NCI-H2196 (cell line): ENCODE data around the gene PGR.
"Not testable (repeated sequence)": the region's sequence is repeated elsewhere in the genome, so short reads cannot be mapped to it uniquely, and the experiment has no call there.

Experiments used
- DNase-seq: peaks from one replicate; lab custom pipeline; 2025; ENCODE audit not compliant: unreplicated experiment; lab: John Stamatoyannopoulos, UW

The PGR gene

DNA sequence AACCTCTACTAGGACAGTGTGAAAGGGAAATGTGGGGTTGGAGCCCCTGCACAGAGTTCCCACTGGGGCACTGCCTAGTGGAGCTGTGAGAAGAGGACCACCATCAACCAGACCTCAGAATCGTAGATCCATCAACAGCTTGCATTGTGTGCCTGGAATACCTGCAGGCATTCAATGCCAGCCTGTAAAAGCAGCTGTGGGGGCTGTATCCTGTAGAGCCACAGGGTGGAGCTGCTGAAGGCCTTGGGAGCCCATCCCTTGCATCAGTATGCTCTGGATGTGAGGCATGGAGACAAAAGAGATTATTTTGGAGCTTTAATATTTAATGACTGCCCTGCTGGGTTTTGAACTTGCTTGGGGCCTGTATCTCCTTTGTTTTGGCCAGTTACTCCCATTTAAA, 46.3 kb downstream of the PGR start:
- no peak for DNase-seq

DNA sequence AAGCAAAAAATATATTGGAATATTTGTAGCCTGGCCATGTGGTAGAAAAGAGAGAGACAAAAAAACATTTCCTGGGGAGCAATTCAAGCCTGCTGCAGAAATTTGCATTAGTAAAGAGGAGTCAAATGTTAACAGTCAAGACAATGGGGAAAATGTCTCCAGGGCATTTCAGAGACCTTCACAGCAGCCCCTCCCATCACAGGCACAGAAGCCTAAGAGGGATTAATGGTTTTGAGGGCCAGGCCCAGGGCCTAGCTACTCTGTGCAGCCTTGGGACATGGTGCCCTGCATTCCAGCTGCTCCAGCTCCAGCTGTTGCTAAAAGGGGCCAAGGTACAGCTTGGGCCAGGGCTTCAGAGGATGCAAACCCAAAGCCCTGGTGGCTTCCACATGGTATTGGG, 46.8 kb downstream of the PGR start:
- DNase-seq: no peak

DNA sequence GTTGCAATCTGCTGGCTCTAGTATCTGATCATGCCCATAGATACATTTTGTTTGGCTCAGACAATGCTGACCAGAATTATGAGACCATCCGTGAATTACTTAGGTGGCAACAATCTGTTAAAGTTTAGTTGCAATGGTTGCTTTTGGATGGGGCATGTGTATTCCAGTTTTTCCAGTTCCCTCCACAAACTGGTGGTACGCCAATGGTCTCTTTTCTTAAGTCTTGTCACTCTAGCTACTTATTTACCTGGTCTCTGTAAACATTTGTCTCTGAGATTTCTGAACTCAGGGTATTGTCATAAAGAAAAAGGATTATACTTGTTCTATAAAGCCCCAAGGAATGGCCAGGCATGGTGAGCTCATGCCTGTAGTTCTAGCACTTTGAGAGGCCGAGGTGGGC, 65.9 kb downstream of the PGR start:
- DNase-seq: no peak

DNA sequence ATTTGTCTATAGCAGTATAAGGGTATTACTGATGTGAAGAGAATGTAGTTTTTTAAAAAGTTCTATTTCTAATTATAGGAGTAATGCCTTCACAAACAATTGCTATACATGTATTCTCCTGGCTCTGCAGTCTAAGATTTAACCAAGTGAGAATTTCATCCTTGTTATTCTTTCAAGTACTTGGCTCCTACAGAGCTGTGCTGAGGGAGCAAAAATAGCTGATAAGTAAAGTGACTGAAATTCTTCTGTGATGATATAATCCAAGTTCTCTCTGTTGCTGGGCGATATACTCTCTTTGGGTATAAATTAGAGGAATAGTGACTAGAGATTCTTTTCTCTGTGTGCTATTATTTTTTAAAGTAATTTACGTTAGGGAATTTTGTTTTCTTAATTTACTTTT, 68.0 kb downstream of the PGR start:
- no peak for DNase-seq

DNA sequence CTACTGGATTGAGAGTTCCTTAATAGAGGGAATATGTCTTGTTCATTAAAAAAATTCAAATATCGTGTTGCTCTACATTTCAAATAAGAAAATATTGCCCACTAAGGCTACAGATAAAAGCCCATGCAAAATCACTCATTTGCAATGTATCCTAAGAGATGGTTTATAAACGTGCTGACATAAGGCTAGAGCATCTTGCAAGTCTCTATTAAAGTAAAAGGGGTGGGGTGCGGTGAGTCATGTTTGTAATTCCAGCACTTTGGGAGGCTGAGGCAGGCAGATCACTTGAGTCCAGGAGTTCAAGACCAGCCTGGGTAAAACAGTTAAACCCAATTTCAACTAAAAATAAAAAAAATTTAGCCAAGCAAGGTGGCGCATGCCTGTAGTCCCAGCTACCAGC, 70.3 kb downstream of the PGR start:
- no peak for DNase-seq

DNA sequence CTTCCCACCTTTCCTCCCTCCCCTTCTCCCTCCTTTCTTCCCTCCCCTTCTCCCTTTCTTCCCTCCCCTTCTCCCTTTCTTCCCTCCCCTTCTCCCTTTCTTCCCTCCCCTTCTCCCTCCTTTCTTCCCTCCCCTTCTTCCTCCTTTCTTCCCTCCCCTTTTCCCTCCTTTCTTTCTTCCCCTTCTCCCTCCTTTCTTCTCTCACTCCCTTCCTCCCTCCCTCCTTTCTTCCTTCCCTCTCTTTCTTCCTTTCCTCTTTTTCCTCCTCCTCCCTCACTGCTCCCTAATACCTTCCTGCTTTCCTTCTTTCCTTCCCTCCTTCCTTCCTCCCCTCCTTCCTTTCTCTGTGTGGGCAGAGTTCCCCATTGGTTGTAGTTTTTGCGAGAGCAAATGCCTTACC, 76.1 kb downstream of the PGR start:
- no peak for DNase-seq

DNA sequence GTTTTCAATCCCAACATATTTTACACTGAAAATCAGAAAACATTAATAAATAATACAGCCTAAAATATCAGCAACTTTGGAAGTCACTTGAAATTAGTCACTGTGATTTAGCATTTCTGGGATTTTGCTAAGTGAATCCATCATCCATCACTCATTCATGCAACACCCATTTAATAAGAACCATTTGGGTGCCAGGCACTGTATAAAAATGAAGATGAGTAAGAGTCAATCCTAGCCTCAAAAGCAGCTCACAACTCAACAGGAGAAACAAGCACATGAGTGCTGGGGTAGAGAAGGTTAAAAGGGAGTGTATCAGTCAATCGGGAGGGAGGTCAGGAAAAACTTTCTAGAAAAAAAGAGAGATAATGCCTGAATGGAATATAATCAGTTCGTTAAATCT, 77.9 kb downstream of the PGR start:
- DNase-seq: no peak

DNA sequence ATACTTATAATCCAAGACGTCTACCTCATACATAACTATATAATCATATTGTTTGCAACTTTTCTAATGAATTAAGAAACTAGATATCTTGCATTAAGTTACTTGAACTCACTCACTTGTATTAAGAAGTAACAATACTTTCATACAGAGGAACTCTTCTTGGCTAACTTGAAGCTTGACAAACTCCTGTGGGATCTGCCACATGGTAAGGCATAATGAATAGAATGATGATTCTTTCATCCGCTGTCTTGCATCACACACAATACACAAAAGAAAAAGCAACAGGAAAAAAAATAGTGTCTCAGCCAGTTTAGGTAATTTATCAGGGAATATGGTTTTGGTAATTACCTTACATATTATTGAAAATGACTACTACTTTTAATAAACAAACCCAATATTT, 79.8 kb downstream of the PGR start:
- no peak for DNase-seq

DNA sequence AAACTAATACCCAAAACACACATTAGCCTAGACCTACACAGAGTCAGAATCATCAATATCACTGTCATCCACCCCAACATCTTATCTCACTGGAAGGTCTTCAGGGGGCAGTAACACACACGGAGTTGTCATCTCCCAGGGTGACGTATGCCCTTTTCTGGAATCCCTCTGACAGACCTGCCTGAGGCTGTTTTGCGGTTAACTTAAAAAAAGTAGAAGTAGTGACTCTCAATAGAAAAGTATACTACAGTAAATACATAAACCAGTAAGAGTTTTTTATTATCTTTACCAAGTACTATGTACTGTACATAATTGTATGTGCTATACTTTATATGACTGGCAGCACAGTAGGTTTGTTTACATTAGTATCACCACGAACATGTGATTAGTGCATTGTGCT, 80.5 kb downstream of the PGR start:
- no peak for DNase-seq

DNA sequence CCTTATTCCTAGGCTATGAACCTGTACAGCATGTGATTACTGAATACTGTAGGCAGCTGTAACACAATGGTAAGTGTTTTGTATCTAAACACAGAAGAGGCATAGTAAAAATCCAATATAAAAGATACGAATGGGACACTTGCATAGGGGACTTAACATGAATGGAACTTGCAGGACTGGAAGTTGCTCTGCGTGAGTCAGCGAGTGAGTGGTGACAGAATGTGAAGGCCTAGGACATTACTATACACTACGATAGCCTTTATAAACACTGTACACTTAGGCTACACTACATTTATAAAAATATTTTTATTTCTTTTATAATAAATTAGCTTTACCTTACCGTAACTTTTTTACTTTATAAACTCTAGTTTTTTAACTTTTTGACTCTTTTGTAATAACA, 81.1 kb downstream of the PGR start:
- no peak for DNase-seq

DNA sequence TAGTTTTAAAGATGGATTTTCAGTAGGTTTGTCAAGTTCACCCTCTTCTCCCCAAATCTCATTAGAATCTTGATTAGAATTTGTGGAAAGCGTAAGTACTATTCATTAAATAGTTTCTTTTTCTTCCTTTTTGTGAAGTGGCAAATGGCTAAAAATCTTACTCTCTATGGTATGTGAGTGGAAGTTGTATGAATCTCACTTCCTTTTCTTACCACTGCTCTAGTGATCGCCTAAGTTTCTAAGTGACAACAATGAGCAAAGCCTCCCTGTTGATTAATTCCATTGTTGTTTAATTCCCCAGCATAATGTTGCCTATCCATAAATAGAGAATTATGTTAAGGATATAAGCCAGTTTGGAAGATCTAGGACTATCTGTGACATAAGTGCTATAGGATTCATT, 82.7 kb downstream of the PGR start:
- no peak for DNase-seq

DNA sequence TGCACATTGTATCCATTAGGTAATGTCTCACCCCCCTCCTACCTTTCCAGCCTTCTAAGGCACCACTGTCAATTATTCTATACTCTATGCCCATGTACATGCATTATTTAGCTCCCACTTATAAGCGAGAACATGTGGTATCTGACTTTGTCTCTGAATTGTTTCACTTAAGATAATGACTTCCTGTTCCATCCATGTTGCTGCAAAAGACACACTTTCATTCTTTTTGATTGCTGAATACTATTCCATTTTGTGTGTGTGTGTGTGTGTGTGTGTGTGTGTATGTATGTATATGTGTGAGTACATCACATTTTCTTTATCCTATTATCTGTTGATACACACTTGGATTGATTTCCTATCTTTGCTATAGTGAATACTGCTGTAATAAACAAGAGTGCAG, 84.2 kb downstream of the PGR start:
- DNase-seq: no peak

DNA sequence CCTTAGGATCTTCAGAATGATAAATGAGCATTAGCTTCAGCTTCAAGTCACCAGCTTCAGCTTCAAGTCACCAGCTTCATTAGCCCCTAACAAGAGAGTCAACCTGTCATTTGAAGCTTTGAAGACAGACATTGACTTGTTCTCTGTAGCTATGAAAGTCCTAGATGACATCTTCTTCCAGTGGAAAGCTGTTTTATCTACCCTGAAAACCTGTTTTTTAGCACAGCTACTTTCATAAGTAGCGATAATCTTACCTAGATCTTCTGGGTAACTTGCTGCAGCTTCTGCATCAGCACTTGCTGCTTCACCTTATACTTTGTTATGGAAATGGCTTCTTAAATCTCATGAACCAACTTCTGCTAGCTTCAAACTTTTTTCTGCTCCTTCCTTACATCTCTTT, 85.7 kb downstream of the PGR start:
- no peak for DNase-seq

DNA sequence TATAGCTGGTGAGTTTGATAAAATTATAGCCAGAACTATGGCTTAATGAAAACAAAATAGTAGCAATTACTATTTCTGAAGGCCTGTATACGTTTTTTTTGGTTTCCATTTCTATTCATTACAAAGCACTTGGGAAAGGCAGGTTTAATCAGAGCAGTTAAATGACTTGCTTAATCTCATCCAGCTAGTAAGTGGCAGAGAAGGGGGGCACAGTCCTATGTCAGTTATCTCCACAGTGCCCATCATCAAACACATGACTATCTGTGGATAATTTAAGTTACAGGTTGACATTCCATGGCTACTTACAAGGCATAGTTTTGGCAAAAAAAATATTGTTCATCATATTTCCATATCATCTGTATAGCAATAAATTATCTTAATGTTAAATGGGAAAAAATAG, 93.7 kb downstream of the PGR start:
- no peak for DNase-seq

DNA sequence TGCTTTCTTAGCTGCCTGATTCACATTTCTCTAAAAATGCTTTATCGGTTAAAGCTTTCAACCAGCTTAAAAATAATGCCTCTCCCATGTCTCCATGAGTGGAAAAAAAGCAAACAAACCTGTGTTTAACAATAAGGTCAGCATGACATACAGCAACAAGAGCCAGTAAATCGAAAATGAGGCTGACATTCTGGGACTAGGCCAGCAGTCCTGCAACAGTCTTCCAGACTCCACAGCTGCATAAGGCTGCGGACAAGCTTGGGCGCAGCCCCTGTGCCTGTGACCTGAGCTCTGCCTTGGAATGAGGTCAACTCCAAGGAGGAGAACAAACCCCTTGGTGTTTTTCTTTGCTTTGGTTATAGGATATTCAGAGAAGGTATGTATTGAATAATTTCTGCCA, 95.5 kb downstream of the PGR start:
- peak; percentile 33 for DNase-seq

DNA sequence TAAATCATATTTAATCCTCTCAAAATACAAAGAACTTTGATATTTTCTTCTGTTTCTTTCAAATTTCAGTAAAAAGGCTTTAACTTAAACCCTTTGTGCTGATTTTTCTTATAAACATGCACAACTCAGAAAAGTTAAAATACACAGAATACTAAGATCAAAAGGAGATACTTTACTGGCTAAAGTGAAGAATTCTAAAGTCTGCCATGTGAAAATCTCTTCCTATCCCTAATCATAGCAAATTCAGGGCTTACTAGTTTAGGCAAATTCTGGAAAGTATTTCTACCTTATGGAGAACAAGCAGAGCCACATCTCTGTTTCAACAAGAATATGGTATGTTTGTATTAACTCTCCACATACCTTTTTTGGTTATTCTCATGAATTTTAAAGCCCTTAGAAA, 96.6 kb downstream of the PGR start:
- DNase-seq: no peak

DNA sequence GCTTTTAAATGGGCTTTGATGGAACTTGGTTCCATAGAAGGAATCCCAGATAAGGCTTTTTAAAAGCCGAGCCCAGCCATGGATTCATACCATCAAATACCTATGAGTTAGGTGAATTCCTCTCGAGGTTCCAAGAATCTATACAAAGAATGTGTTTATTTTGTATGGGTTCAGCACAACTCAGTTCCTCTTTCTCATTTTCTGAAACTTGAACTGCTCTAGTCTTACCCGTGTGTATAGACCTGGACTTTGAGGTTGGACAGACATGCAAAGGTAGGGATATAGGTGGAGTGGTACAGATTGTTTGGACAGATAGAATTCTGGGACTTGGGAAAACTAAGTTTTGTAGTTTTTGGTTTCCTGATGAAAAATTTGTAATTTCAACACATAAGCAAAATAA, 97.9 kb downstream of the PGR start:
- DNase-seq: no peak

DNA sequence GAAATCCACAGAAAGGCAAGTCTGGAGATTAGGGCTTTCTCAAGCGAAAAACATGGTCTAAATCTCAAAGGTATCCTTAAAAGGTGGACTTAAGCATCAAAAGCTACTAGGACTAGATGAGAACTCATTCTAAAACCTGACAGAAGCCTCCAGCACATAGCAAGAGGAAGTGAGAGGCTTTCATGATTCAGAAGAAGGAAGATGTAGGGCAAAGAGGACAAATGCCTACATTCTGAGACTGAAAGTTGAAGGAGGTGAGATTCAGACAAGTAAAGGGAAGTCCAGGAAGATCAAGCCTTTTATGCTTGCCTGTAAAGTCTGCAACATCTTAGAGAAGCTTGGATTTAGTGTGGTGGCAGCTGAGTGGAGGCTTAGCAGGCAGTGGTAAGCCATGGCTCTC, 98.9 kb downstream of the PGR start:
- no peak for DNase-seq

DNA sequence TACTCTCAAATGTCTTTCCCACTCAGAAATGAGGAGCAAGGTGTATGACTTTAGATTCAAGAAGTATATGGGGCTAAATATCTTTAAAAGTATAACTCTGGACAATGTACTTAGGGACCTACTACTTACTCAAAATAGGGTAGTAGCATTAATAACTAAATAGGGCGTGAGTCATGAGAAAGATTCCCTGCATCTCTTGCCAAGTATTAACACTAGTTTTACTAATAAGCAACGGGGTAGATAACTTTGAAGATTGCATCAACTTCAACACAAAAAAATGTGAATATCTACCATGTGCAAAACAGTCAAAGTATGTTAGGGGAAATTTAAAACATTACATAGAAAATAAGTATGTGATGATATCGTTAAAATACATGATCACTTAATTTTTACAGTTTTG, 99.6 kb downstream of the PGR start:
- no peak for DNase-seq

DNA sequence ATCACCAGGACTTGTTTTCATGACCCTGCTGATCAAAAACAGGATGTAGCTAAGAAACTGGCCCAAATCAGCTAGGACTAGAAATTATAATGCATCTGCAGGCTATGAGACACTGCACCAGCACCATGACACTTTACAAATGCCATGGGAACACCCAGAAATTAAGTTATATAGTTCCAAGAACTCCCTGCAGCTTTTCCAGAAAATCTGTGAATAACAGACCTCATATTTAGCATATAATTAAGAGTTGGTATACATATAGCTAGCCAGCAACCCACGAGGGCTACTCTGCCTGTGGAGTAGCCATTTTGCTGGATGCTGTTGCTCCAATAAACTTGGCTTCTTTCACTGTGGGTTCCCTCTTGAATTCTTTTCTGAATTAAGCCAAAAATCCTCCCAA, 101.0 kb downstream of the PGR start:
- no peak for DNase-seq

DNA sequence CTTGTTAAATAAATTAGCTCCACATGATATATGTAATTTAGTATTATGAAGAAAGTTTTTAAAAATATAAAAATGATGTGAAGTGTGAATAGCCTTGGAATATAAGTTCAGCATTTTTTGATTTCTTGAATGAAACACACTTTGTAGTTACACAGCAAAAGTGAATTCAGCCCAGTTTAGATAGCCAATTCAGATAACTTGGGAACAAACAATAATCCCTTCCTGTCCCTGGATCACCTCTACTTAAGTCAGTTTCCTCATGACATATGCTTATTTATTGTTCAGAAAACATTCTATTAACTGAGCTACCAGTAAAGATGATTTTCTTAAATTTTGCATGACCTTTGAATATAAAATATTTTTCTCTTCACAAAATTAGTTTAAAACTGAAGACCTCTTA, 107.4 kb downstream of the PGR start:
- no peak for DNase-seq

DNA sequence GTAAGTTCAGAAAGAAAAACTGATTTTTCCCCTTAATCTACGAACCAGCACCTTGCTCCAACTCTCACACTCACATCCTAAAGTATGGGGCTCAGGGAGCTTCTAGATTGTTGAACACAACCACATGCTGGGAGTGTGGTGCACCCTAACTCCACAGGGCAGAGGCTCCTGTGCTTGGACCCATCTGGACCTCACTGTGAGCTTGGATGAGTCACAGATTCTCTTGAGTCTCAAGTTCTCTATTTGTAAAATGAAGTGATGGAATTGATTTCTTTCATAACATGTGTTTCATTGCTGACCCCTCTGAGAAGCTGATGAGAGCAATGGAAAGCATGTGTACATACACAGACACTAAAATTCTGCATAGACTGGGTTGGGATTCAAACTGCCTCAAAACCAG, 109.7 kb downstream of the PGR start:
- no peak for DNase-seq

DNA sequence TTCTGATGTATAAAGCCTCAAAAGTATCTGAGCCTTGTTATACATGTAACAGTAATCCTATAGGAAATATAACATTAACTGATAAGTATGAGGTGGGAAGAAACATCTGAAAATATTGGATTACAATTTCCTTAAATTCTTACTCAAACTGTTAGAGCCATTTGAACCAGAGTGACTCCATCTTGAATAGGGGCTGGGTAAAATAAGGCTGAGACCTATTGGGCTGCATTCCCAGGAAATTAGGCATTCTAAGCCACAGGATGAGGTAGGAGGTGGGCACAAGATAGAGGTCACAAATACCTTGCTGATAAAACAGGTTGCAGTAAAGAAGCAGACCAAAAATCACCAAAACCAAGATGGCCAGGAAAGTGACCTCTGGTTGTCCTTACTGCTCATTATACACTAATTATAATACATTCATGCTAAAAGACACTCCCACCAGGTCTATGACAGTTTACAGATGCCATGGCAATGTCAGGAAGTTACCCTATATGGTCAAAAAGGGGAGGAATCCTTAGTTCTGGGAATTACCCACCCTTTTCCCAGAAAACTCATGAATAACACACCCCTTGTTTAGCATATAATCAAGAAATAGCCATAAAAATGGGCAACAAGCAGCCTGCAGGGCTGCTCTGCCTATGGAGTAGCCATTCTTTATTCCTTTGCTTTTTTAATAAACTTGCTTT, 114.9 kb downstream of the PGR start:
- no peak for DNase-seq

DNA sequence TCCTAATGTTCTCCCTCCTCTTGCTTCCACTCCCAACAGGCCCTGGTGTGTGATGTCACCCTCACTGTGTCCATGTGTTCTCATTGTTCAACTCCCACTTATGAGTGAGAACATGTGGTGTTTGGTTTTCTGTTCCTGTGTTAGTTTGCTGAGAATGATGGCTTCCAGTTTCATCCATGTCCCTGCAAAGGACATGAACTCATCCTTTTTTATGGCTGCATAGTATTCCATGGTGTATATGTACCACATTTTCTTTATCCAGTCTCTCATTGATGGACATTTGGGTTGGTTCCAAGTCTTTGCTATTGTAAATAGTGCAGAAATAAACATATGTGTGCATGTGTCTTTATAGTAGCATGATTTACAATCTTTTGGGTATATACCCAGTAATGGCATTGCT, 115.9 kb downstream of the PGR start:
- not testable (repeated sequence) for DNase-seq
